HCT116 (cell line): ENCODE results near the gene UQCR11.

Experiments
- CBX3 ChIP-seq: IDR thresholded peaks from 2 replicates; pipeline ENCODE4 v1.6.1; 2012; ENCODE audit warnings: low read depth
- CEBPB ChIP-seq: IDR thresholded peaks from 2 replicates; pipeline ENCODE4 v1.6.1; 2012; ENCODE audit warnings: low read depth
- CTCF ChIP-seq, 3 experiments: fragments of 200-600 bp in 1 of 3; sonication (generic) in 1 of 3; IDR thresholded peaks in 2 of 3; conservative IDR thresholded peaks in 1 of 3; 2 replicates each; pipeline ENCODE4 v1.5.1; 2012 to 2017; ENCODE audit warnings: low read depth in 2 of 3, low read length in 2 of 3, antibody characterized with exemption in 1 of 3, borderline replicate concordance in 1 of 3, control low read depth in 1 of 3, mild to moderate bottlenecking in 1 of 3, mixed read lengths in 1 of 3, mixed run types in 1 of 3, moderate library complexity in 1 of 3; ENCODE audit not compliant: insufficient read depth in 1 of 3
- EZH2 ChIP-seq: fragments of 200-600 bp; sonication (generic); IDR thresholded peaks from 2 replicates; pipeline ENCODE4 v1.6.1; 2017; ENCODE audit warnings: antibody characterized with exemption, mixed run types
- EZH2phosphoT487 ChIP-seq: fragments of 200-600 bp; IDR thresholded peaks from 2 replicates; pipeline ENCODE4 v1.6.1; 2018; ENCODE audit warnings: antibody characterized with exemption, borderline replicate concordance
- FOSL1 ChIP-seq: IDR thresholded peaks from 2 replicates; pipeline ENCODE4 v1.6.1; 2012; ENCODE audit warnings: low read depth
- JUND ChIP-seq: IDR thresholded peaks from 2 replicates; pipeline ENCODE4 v1.6.1; 2012
- MAX ChIP-seq: IDR thresholded peaks from 2 replicates; pipeline ENCODE4 v1.6.1; 2012
- POLR2A ChIP-seq: IDR thresholded peaks from 2 replicates; pipeline ENCODE4 v1.7.0; 2011; ENCODE audit warnings: borderline replicate concordance; ENCODE audit not compliant: insufficient read depth, insufficient read length; ENCODE audit errors: extremely low read depth
- RAD21 ChIP-seq: IDR thresholded peaks from 2 replicates; pipeline ENCODE4 v1.6.1; 2012; ENCODE audit warnings: low read depth, mild to moderate bottlenecking
- SP1 ChIP-seq: IDR thresholded peaks from 2 replicates; pipeline ENCODE4 v1.6.1; 2012; ENCODE audit warnings: low read depth
- TCF7L2 ChIP-seq: IDR thresholded peaks from 2 replicates; pipeline ENCODE4 v1.7.0; 2011; ENCODE audit warnings: borderline replicate concordance, inconsistent platforms; ENCODE audit not compliant: insufficient read depth, insufficient read length; ENCODE audit errors: extremely low read depth
- TF ChIP-seq, protein P1 (sequence below): IDR thresholded peaks from 2 replicates; pipeline ENCODE4 v1.6.1; 2011; ENCODE audit warnings: mild to moderate bottlenecking, low read length, moderate library complexity; ENCODE audit not compliant: insufficient replicate concordance; ENCODE audit errors: extremely low read depth

- TF ChIP-seq CTCF (IDR thresholded peaks at IDR 0.05 in 2 of 3, conservative IDR thresholded peaks at IDR 0.05 in 1 of 3; ENCODE audit: borderline replicate concordance in 1 of 3, insufficient read depth in 1 of 3, low read depth in 2 of 3, low read length in 2 of 3), result no peak
- no peak for TF ChIP-seq CEBPB
- TF ChIP-seq POLR2A, result no peak
- no peak for TF ChIP-seq RAD21
- TF ChIP-seq FOSL1, result no peak
- no peak for TF ChIP-seq TCF7L2
- no peak for TF ChIP-seq MAX
- TF ChIP-seq CBX3, result no peak
- no peak for TF ChIP-seq EZH2phosphoT487
- TF ChIP-seq JUND, result no peak
- TF ChIP-seq, protein P1, sequence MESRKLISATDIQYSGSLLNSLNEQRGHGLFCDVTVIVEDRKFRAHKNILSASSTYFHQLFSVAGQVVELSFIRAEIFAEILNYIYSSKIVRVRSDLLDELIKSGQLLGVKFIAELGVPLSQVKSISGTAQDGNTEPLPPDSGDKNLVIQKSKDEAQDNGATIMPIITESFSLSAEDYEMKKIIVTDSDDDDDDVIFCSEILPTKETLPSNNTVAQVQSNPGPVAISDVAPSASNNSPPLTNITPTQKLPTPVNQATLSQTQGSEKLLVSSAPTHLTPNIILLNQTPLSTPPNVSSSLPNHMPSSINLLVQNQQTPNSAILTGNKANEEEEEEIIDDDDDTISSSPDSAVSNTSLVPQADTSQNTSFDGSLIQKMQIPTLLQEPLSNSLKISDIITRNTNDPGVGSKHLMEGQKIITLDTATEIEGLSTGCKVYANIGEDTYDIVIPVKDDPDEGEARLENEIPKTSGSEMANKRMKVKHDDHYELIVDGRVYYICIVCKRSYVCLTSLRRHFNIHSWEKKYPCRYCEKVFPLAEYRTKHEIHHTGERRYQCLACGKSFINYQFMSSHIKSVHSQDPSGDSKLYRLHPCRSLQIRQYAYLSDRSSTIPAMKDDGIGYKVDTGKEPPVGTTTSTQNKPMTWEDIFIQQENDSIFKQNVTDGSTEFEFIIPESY, result no peak
- TF ChIP-seq EZH2, result no peak
- TF ChIP-seq SP1, result no peak
Measured at GRCh38 chr19:1646659-1647453, 41.6 kb upstream of the UQCR11 start.
